Measurements from ENCODE around the gene CHRNB4. TPM values are rescaled to one million over a fixed set of nuclear protein-coding genes. Genes with fewer than 3 reads are reported as not detected.

CHRNB4 gene
- polyA plus RNA-seq, 3 donors: 3.2 TPM

DNA sequence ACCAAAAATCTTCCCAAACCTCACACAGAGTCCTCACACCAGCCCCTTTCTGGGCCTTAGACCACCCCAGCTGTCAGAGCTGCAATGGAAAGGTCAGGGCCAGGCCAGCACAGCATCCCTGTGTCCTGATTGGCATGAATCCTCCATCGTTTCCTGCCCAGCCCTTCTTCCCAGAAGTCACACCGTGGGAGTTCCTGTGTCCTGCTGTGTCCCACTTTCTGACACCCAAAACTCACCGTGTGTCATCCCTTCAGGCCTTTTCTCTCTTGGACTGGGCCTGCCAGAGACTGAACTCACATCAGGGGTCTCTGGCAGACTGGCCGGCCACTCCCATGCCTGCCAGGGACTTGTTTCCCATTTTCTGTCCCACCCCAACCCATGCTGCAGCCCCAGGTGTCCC, 32.5 kb upstream of the CHRNB4 start:
- no peak for DNase-seq (ENCODE audit: extremely low read depth in 1 of 11, low read depth in 9 of 11, low spot score in 4 of 11)

DNA sequence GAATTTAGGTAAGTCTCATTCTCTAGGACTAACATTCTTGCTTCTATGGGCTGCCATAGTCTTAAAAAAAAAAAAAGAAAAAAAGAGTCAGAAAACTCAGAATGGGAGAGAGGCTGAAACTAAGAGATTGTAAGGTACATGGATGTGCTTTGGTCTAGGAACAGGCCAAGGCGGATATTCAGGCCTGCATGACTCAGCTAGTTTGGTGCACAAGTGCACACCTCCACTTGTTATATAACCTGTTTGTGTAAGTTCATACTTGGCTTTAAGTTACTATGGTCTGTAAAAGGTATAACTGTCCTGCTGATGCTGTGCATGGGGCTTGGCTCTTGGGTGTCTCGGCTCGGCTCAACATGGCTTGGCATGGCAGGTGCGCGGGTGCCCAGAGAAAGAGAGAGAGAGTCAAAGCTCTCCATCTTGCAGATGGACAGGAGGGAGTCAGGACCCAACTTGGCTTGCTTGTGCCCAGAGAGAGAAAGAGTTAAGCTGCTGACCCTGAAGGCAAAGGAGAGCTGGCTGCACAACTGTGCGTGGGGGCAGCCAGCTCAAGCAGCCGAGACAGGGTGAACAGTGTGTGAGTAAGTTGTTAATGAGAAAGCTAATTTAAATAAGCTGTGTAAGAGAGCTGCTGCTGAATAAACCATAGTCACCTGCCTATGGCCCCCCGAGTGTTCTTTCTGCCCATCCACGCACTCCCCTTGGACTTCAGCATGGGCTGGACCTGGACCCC, 31.4 kb upstream of the CHRNB4 start:
- no peak for DNase-seq (ENCODE audit: extremely low read depth in 1 of 11, low read depth in 9 of 11, low spot score in 4 of 11)

DNA sequence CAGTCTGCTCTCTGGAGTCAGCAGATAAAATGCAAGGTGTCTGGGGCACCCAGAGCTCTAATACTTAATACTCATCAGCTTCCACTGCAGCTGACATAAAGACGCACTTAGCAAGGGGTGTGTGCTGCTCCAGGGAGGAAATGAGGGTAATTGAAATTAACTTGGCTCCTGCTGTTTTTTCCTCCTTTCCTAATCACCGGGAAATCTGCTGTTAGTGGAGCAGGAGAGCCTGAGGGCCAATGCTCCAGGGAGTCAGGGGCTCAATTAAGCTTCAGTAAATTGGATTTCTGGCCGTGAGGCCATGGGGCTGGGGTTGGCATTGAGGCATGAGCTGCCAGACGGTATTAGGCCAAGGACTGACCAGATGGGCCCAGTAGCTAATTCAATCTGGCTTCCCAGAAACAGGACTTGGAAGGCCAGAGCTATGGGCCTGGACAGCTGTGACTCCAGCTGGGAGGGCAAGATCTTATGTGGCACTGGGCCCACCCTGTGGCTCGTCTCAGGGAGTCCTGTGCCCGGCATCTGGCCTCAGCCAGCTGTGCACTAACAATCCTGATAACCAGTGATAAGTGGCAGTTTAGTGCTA, 30.7 kb upstream of the CHRNB4 start:
- DNase-seq (ENCODE audit: extremely low read depth in 1 of 11, low read depth in 9 of 11, low spot score in 4 of 11): no peak

DNA sequence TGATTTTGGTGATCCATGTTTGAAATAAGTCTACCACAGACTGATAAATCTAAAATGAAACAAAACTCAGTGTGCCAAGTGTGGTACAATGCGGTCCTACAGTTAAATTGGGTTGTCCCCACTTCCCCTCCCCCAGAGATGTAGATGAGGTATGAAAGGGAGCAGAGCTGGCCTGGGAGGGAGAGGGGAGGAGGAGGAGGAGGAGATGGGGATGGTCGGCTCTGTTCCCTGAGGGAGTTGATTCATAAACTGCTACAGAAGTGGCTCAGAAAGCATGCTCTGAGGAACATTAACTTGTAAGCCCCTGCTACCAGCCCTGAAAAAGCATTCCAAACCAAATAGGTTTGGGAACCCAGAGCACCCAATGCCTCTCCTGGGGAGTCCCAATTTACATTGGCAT, 28.0 kb upstream of the CHRNB4 start:
- DNase-seq (ENCODE audit: extremely low read depth in 1 of 11, low read depth in 9 of 11, low spot score in 4 of 11): no peak

DNA sequence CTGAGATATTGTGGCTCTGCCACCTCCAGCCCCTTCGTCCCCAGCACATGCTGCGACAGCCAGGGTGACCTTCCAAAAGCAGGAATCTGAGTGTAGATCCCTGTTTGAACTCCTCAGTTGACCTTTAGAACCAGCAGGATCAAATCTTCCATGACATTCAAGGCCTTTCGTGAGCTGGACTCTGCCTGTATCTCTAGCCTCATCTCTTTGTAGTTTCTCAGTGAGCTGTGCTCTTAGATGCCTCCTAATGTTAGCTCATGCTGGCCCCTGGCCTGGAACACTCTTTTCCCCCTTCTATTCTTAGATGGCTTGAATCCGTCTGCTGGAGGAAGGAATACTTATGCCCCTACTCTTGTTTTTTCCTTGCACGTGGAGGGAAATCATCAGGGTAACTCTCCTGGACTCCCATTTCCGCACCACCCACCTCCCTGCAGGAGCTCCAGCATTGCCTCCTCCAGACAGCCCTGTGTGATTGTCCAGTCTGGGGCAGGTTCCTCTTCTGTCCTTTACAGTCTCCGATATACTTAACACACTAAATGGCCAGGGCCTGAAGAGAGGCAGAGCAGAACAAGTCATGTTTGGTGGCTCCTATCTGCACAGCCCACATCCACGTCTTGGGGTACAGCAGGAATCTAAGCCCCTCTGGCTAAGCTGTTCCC, 26.7 kb upstream of the CHRNB4 start:
- DNase-seq (ENCODE audit: extremely low read depth in 1 of 11, low read depth in 9 of 11, low spot score in 4 of 11): no peak

DNA sequence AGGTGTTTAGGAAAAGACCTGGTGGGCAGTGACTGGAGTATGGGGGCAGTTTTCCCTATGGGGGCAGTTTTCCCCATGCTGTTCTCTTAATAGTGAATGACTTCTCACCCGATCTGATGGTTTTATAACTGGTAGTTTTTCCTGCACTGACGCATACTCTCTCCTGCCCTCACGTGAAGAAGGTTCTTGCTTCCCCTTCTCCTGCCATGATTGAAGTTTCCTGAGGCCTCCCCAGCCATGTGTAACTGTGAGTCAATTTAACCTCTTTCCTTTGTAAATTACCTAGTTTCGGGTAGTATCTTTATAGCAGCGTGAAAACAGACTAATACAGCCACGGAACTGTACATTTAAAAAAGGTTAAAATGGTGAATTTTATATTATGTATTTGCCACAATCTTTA, 25.0 kb upstream of the CHRNB4 start:
- DNase-seq (ENCODE audit: extremely low read depth in 1 of 11, low read depth in 9 of 11, low spot score in 4 of 11): no peak

DNA sequence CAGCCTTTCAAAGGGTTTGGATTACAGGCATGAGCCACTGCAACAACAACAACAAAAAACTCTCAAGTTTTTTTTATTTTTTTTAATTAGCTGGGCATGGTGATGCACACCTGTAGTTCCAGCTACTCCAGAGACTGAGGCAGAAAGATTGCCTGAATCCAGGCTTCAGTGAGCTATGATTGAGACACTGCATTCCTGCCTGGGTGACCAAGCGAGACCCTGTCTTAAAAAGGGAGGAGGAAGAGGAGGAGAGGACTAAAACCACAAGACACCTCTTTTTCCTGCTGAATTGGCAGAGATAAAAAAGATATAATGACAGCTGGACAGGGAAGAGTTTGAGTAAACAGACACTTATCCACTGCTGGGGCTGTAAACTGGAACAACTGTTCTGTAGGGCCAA, 22.7 kb upstream of the CHRNB4 start:
- DNase-seq (ENCODE audit: extremely low read depth in 1 of 11, low read depth in 9 of 11, low spot score in 4 of 11): no peak

DNA sequence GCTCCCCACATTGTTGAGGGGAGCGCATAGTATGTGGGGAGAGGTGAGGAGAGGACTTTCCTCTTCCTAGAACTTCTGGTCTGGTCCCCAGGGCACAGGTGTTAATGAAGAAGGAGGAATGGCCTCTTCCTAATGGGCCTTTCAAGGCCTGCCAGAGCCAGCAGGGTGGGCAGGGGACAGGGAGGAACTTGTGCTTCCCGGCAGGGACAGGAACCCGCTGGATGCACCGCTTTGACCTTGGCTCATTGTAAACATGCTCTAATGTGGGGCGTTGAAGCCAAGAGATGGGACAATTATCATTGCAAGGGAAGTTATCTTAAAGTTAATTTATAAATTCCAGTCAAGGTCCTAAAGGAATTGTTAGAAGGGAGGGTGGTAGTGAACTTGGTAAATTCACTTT, 21.0 kb upstream of the CHRNB4 start:
- no peak for DNase-seq (ENCODE audit: extremely low read depth in 1 of 11, low read depth in 9 of 11, low spot score in 4 of 11)

DNA sequence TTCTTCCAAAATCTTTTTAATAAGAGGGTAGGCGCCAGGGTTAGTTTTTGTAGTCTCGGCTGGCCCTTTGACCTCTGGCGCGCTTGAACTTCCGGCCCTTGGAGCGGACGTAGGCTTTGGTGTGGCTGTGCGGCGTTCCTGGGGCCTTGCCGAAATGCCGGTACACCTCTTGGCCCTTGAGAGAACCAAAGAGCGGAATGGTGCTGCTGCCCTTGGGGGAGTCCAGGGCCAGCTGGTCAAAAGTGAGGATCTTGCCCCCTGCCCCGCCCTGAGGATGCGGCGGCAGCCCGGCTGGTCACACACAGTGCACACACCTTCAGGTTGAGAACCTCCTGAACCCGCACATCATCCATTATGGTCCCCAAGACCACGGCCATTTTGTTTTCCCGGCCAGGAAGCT, 20.0 kb upstream of the CHRNB4 start:
- no peak for DNase-seq (ENCODE audit: extremely low read depth in 1 of 11, low read depth in 9 of 11, low spot score in 4 of 11)

DNA sequence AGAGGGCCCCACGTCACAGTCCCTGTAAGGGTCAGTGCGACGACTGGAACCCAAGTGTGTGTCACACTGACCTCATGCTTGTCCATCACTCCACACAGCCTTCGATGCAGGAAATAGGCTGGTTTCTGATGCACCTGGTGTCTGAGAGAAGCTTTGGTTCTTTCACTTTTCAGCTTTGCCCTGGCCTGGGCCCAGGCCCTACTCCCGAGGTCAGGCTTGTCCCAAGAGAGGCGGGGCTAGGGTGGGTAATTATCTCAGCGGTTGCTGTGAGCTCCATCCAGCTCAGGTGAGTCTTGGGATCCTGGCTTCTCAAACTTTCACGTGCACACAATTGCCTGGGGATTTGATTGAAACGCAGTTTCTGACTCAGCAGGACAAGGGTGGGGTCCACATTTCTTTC, 19.6 kb upstream of the CHRNB4 start:
- no peak for DNase-seq (ENCODE audit: extremely low read depth in 1 of 11, low read depth in 9 of 11, low spot score in 4 of 11)

DNA sequence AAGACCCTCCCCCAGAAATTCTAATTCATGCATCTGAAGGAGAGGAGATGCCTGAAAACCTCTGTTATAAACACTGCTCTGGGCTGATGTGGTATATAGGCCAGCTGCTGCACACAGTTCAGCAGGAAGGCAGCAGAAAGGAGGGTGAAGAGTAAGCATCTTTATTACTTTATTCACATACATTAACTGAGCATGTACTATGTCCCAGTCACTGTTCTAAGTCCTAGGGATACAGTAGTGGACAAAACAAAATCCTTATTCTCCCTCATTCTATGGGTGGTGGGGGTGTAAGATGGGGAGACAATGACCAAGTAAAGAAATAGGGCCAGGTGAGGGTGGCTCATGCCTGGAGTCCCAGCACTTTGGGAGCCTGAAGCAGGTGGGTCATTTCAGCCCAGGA, 17.8 kb upstream of the CHRNB4 start:
- no peak for DNase-seq (ENCODE audit: extremely low read depth in 1 of 11, low read depth in 9 of 11, low spot score in 4 of 11)

DNA sequence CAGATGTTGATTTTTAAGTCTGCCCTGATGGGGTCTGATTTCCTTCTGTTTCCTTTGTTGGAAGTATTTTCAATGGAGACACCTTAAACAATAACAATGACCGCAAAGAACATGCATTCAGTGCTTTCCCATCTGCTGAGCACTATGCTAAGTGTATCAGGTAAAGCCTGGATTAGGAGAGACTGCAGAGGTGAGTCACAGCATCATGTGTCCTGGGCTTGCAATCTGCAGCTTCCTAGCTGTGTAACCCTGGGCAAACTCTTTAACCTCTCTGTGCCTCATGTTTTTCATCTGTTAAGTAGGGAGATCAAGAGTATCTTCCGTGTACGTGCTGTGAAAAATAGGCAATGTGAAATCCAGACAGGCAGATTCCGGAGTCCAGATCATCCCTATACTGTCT, 13.3 kb upstream of the CHRNB4 start:
- DNase-seq (ENCODE audit: extremely low read depth in 1 of 11, low read depth in 9 of 11, low spot score in 4 of 11): no peak

DNA sequence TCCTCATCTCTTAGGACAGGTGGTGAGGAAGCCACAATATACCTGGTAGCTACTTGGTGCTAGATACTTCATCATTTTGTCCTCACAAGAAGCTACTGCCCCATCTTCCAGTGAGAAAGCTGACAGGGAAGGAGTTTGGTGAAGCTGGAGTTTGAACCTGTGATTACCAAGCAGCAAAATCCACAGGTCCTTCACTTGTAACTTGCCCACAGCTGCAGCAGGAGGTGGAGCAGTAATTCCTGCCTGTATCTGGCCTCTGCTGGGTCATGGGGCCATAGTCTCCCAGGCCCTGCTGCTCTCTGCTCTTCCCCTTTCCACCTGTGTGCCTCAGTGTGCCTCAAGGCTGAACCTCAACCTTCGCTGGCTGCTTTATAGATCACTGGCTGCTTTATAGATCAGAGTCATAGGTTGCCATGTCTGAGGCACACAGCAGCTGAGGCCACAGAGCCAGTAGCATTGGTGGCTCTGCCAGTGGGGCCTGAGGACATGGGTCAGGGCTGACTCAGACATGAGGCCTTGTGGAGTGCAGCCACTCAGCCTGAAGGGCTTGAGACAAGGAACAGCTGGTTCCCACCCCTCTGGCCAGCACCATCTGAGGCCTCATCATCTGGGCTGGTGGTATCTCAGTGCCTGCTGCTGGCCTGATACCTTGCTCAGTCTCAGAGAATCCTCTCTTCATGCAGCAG, 11.1 kb upstream of the CHRNB4 start:
- no peak for DNase-seq (ENCODE audit: extremely low read depth in 1 of 11, low read depth in 9 of 11, low spot score in 4 of 11)

DNA sequence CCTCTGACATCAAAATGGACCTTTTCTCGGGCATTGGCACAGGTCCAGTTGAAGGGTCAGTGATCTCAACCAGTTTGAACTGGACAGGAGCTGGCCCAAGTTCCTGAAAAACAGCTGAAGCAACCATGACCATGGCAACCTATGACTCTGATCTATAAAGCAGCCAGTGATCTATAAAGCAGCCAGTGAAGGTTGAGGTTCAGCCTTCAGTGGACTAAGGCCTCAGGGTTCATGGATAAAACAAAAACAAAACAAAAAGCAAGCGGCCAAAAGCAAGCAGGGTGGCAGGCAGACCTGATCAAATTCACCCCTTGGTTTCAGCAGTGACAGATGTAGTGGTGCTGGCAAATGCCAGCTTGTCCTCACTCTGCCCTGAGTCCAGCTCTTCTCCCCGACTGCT, 10.0 kb upstream of the CHRNB4 start:
- no peak for DNase-seq (ENCODE audit: extremely low read depth in 1 of 11, low read depth in 9 of 11, low spot score in 4 of 11)

DNA sequence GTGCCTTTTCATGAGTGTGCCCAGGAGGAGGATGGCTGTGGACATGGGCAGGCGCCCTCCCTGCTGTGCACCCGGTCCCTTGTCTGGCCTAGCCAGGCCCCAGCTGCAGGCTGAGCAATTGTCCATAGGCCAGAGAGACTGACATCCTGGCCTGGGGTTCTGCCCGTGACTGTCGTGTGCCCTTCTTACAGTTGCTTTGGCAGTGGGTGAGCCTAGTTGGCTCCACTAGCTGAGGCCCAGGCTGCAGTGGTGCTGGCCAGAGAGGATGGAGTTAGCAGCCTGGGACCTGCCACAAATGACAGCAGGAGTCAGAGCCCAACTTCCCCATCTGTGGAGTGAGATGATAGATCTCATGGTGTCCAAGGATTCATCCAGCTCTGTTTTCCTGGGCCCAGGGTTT, 9.0 kb upstream of the CHRNB4 start:
- no peak for DNase-seq (ENCODE audit: extremely low read depth in 1 of 11, low read depth in 9 of 11, low spot score in 4 of 11)

DNA sequence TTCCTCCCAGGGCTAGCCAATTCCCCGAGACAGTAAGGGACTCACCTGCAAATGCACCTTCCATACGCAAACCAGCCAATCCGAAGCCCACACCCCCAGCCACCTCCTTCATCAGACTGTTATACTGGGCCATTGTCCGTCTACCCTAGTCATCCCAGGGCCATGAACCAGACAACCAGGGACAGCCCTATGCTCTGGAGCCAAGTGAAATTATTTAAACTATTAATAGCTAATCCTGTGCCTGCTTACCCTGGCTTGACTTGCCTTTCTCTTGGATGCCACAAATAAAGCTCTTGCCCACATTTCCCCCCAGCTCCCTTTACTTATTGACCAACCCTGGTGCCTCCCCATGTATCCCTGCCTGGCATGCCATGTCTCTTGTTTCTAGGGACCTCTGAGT, 4.0 kb upstream of the CHRNB4 start:
- no peak for DNase-seq (ENCODE audit: extremely low read depth in 1 of 11, low read depth in 9 of 11, low spot score in 4 of 11)

DNA sequence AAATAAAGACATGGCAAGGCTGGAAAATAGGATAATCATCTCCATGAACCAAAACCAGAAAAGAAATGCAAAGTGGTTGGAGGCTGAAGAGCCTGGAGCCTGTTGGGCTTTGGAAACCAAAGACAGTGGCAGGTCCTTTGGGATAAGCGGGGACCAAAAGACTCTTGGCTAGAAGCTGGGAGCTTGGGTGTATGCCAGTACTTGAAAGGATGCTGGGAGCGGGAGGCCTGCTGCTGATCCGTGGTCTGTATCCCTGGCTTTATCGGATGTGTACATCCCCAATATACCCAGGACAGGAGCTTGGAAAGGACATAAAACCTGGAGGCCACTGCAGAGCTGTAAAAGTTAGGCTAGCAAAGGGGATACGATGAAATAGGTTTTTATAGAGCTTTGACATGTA, 1.3 kb upstream of the CHRNB4 start:
- DNase-seq (ENCODE audit: extremely low read depth in 1 of 11, low read depth in 9 of 11, low spot score in 4 of 11): no peak

DNA sequence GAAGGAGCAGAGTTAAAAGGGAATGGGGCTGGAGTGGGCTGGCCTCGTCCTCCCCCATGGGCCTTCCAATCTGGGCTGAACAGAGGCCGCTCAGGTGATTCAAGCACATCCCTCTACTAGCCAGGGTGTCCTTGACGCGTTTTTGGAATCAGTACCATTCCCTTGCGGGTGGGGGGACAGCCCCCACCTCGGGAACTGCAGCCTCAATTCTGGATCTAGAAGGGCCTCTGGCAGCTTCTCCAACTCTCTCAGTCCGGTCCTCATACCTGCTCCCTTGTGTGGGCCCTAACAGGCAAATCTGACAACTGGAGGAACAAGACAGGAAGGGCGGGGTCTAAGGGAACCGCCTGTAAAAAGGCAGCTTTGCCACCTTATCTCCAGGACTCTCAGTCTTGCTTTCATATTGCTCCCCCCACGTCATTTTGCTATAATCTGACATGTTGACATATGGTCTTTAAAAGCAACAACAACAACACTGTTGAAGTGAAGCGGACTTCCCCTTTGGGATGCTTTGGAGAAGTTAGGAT, 802 bp upstream of the CHRNB4 start:
- no peak for DNase-seq (ENCODE audit: extremely low read depth in 1 of 11, low read depth in 9 of 11, low spot score in 4 of 11)

DNA sequence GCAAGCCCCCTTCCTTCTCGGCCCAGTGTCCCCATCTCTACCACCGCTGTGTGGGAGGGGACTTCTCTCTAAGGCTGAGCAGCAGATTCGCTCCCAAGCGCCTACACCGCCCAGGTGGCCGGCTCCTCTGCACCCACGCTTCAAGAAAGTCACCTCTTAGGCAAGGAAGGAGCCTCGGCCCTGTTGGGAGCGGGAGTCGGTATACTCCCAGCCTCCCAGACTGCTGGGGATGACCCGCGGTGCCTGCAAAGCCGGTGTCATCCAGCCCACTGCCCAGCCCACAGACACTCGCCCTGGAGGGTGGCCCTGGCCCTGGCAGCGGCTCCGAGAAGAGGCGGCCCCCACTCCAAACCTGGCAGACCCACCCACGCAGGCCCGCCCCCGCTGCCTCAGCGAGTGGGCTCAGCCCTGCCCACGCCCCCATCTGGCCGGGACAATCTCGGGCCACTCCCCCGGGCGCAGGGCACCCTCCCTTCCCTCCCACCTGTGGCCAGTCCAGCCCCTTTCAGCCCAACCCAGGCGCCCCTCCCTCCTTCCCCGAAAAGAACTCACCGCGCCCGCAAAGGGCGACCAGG, 396 bp downstream of the CHRNB4 start:
- no peak for DNase-seq (ENCODE audit: extremely low read depth in 1 of 11, low read depth in 9 of 11, low spot score in 4 of 11)
